Endothelial cell of umbilical vein (primary cell): ENCODE results near the gene CCDC136. TPM values are rescaled to one million over a fixed set of nuclear protein-coding genes. Genes with fewer than 3 reads are reported as not detected.

ENCODE experiments used
- BruUV-seq: library from RNA; stranded (reverse); fragments of 400-500 nt; replicated peaks from 2 replicates; lab custom pipeline; 2021; lab: Mats Ljungman, UMichigan
- CTCF ChIA-PET: fragments of 300-600, 350-600 bp; sonication (Branson Sonifier 250); formaldehyde crosslinking; loops from one replicate; lab custom pipeline; 2021; ENCODE audit warnings: antibody characterized with exemption, inconsistent platforms; lab: Charles Lee
- POLR2A ChIA-PET: fragments of 300-600, 350-600 bp; sonication (Branson Sonifier 250); formaldehyde crosslinking; loops from one replicate; lab custom pipeline; 2021; ENCODE audit warnings: antibody characterized with exemption, inconsistent platforms; lab: Charles Lee
- DNase-seq: peaks from one replicate; pipeline ENCODE4 v3.0.0-alpha.2; 2011; ENCODE audit warnings: low read depth, low spot score
- FAIRE-seq: peaks from 2 replicates; lab custom pipeline; 2011; peaks lifted over from hg19 to GRCh38; lab: Jason Lieb, UNC
- H2AFZ ChIP-seq: 2 replicates; pipeline ENCODE4 v1.6.0; 2012; ENCODE audit warnings: low read depth, low read length, control low read depth, inconsistent platforms
- H3K27ac ChIP-seq: 2 replicates; pipeline ENCODE4 v1.5.1; 2011; ENCODE audit warnings: low read depth, mild to moderate bottlenecking, control low read depth, low read length, moderate library complexity; ENCODE audit not compliant: insufficient read depth
- H3K27me3 ChIP-seq, 2 experiments: 2 replicates each; pipeline versions ENCODE4 v1.6.0 to v1.6.1; 2011; ENCODE audit warnings: low read length in 2 of 2, mixed read lengths in 1 of 2; ENCODE audit not compliant: control insufficient read depth in 2 of 2, insufficient read depth in 2 of 2
- H3K36me3 ChIP-seq, 2 experiments: 2 replicates in 1 of 2; 3 replicates in 1 of 2; pipeline ENCODE4 v1.5.1; 2011; ENCODE audit warnings: low read length in 2 of 2, mild to moderate bottlenecking in 1 of 2, moderate library complexity in 1 of 2; ENCODE audit not compliant: control insufficient read depth in 2 of 2, insufficient read depth in 2 of 2; ENCODE audit errors: extremely low read depth in 1 of 2
- H3K4me1 ChIP-seq: 3 replicates; pipeline ENCODE4 v1.5.1; 2011; ENCODE audit warnings: mild to moderate bottlenecking, low read length; ENCODE audit not compliant: control insufficient read depth, insufficient read depth; ENCODE audit errors: extremely low read depth
- H3K4me2 ChIP-seq: 2 replicates; pipeline ENCODE4 v1.6.1; 2011; ENCODE audit warnings: low read length, control low read depth, mixed read lengths; ENCODE audit not compliant: insufficient read depth
- H3K4me3 ChIP-seq, 3 experiments: fragments of 200-600 bp in 1 of 3; sonication (generic), shearing (Covaris generic) in 1 of 3; replicated peaks in 1 of 3; 2 replicates each; pipeline ENCODE4 v1.5.1; 2011 to 2016; ENCODE audit warnings: control low read depth in 3 of 3, low read length in 3 of 3, mild to moderate bottlenecking in 2 of 3, inconsistent platforms in 1 of 3, low read depth in 1 of 3, moderate library complexity in 1 of 3; ENCODE audit not compliant: insufficient read depth in 1 of 3
- H3K79me2 ChIP-seq: 2 replicates; pipeline ENCODE4 v1.6.0; 2012; ENCODE audit warnings: low read length, inconsistent platforms; ENCODE audit not compliant: control insufficient read depth, insufficient read depth
- H3K9ac ChIP-seq: replicated peaks from 2 replicates; pipeline ENCODE3; 2011; ENCODE audit warnings: low read length, control low read depth; ENCODE audit not compliant: insufficient read depth; ENCODE audit errors: extremely low read depth
- H3K9me1 ChIP-seq: replicated peaks from 3 replicates; pipeline ENCODE4 v1.6.0; 2011; ENCODE audit warnings: mild to moderate bottlenecking, low read length; ENCODE audit not compliant: control insufficient read depth, insufficient read depth; ENCODE audit errors: extremely low read depth
- H3K9me3 ChIP-seq: replicated peaks from 2 replicates; pipeline ENCODE4 v1.5.1; 2012; ENCODE audit warnings: low read length, inconsistent platforms; ENCODE audit not compliant: control insufficient read depth, insufficient read depth
- H4K20me1 ChIP-seq: replicated peaks from 2 replicates; pipeline ENCODE3; 2011; ENCODE audit warnings: mild to moderate bottlenecking, low read length; ENCODE audit not compliant: control insufficient read depth, insufficient read depth; ENCODE audit errors: extremely low read depth
- CTCF ChIP-seq, 2 donors: IDR thresholded peaks; 1 replicate in 1 of 2; 2 replicates in 1 of 2; pipeline ENCODE4 v1.5.1; 2011; ENCODE audit warnings: low read length in 2 of 2, mild to moderate bottlenecking in 2 of 2, moderate library complexity in 2 of 2, control low read depth in 1 of 2, inconsistent platforms in 1 of 2, low read depth in 1 of 2; ENCODE audit not compliant: insufficient read depth in 1 of 2; ENCODE audit errors: extremely low read depth in 1 of 2
- EZH2 ChIP-seq: IDR thresholded peaks from 2 replicates; pipeline ENCODE4 v1.6.1; 2012; ENCODE audit warnings: borderline replicate concordance, low read depth, mild to moderate bottlenecking, moderate library complexity, low read length, inconsistent platforms; ENCODE audit not compliant: severe bottlenecking
- FOS ChIP-seq: IDR thresholded peaks from 2 replicates; pipeline ENCODE4 v1.6.1; 2011; ENCODE audit warnings: mild to moderate bottlenecking, low read length, moderate library complexity, borderline replicate concordance; ENCODE audit not compliant: insufficient read depth
- GATA2 ChIP-seq: IDR thresholded peaks from 2 replicates; pipeline ENCODE4 v1.7.0; 2011; ENCODE audit warnings: low read depth, mild to moderate bottlenecking, moderate library complexity, mixed read lengths, low read length; ENCODE audit not compliant: insufficient read length, insufficient read depth
- JUN ChIP-seq: IDR thresholded peaks from 2 replicates; pipeline ENCODE4 v1.6.1; 2011; ENCODE audit warnings: borderline replicate concordance, low read depth; ENCODE audit not compliant: insufficient read length, insufficient read depth
- MAX ChIP-seq: IDR thresholded peaks from 2 replicates; pipeline ENCODE4 v1.6.1; 2011; ENCODE audit not compliant: insufficient read depth, insufficient read length
- MYC ChIP-seq: IDR thresholded peaks from one replicate; pipeline ENCODE4 v1.6.1; 2011; ENCODE audit warnings: mild to moderate bottlenecking, low read depth, low read length
- POLR2A ChIP-seq: IDR thresholded peaks from 2 replicates; pipeline ENCODE4 v1.6.1; 2012; ENCODE audit warnings: low read depth, mild to moderate bottlenecking, control low read depth, low read length
- POLR2AphosphoS5 ChIP-seq: IDR thresholded peaks from 2 replicates; pipeline ENCODE4 v1.6.1; 2012; ENCODE audit warnings: low read depth, mild to moderate bottlenecking, control low read depth, low read length, moderate library complexity; ENCODE audit not compliant: insufficient read depth
- dilution Hi-C: fragments of 300-500 bp; cut with MboI; formaldehyde crosslinking; loops from one replicate; pipeline ENCODE4 v1.15.0; 2019; ENCODE audit warnings: low sequenced_read_pairs; ENCODE audit not compliant: extremely low pct_ligation_motif_present
- intact Hi-C: fragments of 100-400 bp; cut with micrococcal nuclease; formaldehyde crosslinking; loops from one replicate; pipeline ENCODE4 v1.10.0; 2022
- polyA plus RNA-seq, 4 experiments: library from polyadenylated mRNA; depleted of rRNA in 3 of 4; stranded (reverse) in 3 of 4; unstranded in 1 of 4; fragments of >200 nt; gene quantifications; 2 replicates each; pipeline versions ENCODE4 v1.2.1 to v1.2.3, GENCODE V29; 2011 to 2012; ENCODE audit warnings: missing spikeins in 1 of 4
- total RNA-seq: library from RNA; stranded (reverse); gene quantifications from 2 replicates; pipeline ENCODE4 v1.2.3, GENCODE V29; 2021

CCDC136 gene
- total and polyA plus RNA-seq, 2 donors (not counting 3 experiments of a cell fraction or from before 2014, with no cell fraction given) = 1.8 to 3.3 TPM

DNA sequence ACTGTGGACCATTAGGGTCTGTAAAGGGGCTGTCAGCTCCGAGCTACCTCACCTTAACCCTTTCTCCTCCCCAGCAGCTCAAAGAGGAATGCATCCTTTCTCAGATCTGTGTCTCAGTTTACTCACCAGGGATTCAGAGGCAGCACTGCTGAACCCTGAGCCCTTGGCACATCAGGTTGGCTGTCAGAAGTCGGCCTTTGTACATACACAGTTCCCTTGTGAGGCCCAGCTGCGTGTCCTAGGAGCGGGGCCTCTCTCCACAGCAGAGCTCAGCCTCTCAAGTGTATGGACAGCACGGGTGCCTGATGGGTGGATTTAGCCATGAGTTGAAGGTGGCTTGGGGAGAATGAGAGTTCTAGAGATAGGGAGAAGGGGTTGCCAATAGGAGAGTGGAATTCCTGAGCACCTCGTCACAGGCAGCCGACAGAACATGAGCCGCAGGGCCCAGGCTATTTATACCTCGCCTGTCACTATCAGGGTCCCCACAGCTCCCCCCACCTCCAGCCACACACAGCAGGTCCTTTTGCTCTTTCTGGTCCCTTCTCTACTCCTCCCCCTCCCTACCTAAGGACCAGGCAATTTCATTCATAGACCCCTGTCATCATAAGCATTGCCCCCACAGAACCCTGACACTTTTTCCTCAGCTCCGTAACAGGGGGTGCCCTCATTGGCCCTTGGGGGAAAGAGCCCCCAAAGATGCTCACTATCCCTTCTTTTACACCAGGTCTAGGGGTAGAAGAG lies 36.4 kb downstream of the CCDC136 start:
- no peak for FAIRE-seq
- H3K4me3 ChIP-seq = no peak overlapping the region
- dilution Hi-C loops = no loop called here

More for the DNA sequence above, 36.4 kb downstream of the CCDC136 start:
- CTCF ChIA-PET = interaction anchor here (1.4 to 3.0 kb wide), 3 partner anchors 9 to 55 kb away, joined by 5 to 12 read pairs (median 5); no protein-coding TSS in a partner anchor
- no peak for TF ChIP-seq MAX
- no peak for TF ChIP-seq POLR2A
- TF ChIP-seq MYC = no peak
- no peak for TF ChIP-seq CTCF (IDR thresholded peaks at IDR 0.05; ENCODE audit: extremely low read depth in 1 of 2, insufficient read depth in 1 of 2, low read depth in 1 of 2, low read length in 2 of 2)
- TF ChIP-seq GATA2 = no peak
- TF ChIP-seq FOS = no peak
- TF ChIP-seq POLR2AphosphoS5 = no peak
- TF ChIP-seq JUN = no peak
- TF ChIP-seq EZH2 = no peak
- H3K36me3 ChIP-seq = no peaks in the 10 kb centered on the region
- H3K79me2 ChIP-seq = peaks cover 26% of the 10 kb centered on the region
- intact Hi-C loops = loop anchor here (5.0 kb wide), 1 partner anchor 1314 kb away; no protein-coding TSS in a partner anchor
- no peak for DNase-seq
- H3K9ac ChIP-seq = no peak overlapping the region
- H3K9me1 ChIP-seq = no peaks in the 10 kb centered on the region
- POLR2A ChIA-PET = interaction anchor here (0.7 kb wide), 1 partner anchor 34 kb away, joined by 6 read pairs; the partner anchor contains the start of gene ATP6V1F
- no peaks in the 10 kb centered on the region for H4K20me1 ChIP-seq
- no TSS peak for BruUV-seq
- peaks cover 1 to 2% of the 10 kb centered on the region in 2 experiments for H3K27me3 ChIP-seq
- H3K4me2 ChIP-seq = no peak overlapping the region
- H3K4me1 ChIP-seq = peaks cover 35% of the 10 kb centered on the region
- no peak overlapping the region for H3K27ac ChIP-seq
- no peak overlapping the region for H2AFZ ChIP-seq
- H3K9me3 ChIP-seq = no peaks in the 10 kb centered on the region
